SU-DHL-6 (cell line): Measurements from ENCODE around the gene ZNF821.

Experiments
- EZH2phosphoT487 ChIP-seq: fragments of 200-600 bp; sonication (generic), shearing (Covaris generic); conservative IDR thresholded peaks from 2 replicates; pipeline ENCODE4 v1.6.1; 2018; ENCODE audit warnings: mild to moderate bottlenecking, antibody characterized with exemption, low read length, moderate library complexity, mixed read lengths
- TF ChIP-seq, protein P1 (sequence below): fragments of 200-600 bp; sonication (generic); IDR thresholded peaks from one replicate; pipeline ENCODE4 v1.5.1; 2017; ENCODE audit warnings: antibody characterized with exemption, mild to moderate bottlenecking, low read length, moderate library complexity; ENCODE audit not compliant: insufficient read depth, poor library complexity, severe bottlenecking

DNA sequence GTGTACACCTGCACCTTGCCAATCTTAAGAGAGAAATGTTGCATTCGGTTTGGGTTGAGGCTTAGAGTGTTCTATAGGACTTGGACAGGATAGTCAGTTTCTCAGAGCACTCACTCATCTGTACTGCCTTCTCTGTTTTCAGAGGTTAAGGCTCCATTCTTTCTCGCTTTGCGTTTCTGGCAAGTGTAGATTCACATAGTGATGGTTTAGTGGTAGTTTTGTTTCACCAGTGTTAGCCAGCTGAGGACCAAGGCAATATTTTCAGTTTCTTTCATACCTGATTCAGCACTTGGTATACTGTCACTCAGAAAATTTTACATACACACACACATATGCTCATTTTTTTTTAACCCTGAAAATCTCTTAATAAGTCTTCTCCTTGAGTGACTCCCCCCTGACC lies 36.9 kb downstream of the ZNF821 start:
- TF ChIP-seq, protein P1, sequence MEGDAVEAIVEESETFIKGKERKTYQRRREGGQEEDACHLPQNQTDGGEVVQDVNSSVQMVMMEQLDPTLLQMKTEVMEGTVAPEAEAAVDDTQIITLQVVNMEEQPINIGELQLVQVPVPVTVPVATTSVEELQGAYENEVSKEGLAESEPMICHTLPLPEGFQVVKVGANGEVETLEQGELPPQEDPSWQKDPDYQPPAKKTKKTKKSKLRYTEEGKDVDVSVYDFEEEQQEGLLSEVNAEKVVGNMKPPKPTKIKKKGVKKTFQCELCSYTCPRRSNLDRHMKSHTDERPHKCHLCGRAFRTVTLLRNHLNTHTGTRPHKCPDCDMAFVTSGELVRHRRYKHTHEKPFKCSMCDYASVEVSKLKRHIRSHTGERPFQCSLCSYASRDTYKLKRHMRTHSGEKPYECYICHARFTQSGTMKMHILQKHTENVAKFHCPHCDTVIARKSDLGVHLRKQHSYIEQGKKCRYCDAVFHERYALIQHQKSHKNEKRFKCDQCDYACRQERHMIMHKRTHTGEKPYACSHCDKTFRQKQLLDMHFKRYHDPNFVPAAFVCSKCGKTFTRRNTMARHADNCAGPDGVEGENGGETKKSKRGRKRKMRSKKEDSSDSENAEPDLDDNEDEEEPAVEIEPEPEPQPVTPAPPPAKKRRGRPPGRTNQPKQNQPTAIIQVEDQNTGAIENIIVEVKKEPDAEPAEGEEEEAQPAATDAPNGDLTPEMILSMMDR = no peak
- no peak for TF ChIP-seq EZH2phosphoT487
